ENCODE measurements around the gene OR5D16.

The OR5D16 gene

DNA sequence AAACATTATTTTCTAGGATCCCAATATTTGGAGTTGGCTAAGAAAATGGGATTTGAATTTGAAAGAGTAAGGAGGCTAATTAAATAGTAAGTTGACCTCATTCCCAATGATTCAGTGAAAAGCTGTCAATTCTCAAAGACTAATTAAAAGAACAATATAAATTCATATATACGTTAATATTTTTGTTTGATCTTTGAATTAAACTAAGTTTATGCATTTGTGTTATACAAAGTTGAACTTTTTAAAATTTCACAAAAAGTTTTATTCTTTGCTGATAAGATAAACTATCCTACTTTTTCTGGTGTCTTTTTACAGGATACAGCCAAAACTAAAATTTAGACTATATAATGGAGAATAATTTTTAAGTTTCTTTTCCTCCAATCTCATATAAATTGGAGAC, 27.5 kb upstream of the OR5D16 start, which contains the start of gene OR5L1:
OR5L1 (plus strand) TSS at position 301 of the 400 bp plus-strand sequence. CDS start 100 bp downstream, outside the sequence.
- Histone ChIP-seq H3K79me2 (no peaks in the 10 kb centered on the region), H3K4me1 (no peaks in the 10 kb centered on the region), H3K9me3 (ENCODE audit: control insufficient read depth, low read length) (no peaks in the 10 kb centered on the region), H3K4me3 (ENCODE audit: low read depth, low read length) (no peak within 1 kb of the TSS), H3K27ac (no peak within 1 kb of the TSS), H3K4me2 (ENCODE audit: low read length) (no peak within 1 kb of the TSS), H3K27me3 (ENCODE audit: control insufficient read depth, insufficient read depth, low read length) (no peaks in the 10 kb centered on the region), H2AFZ (no peak within 1 kb of the TSS), H3K36me3 (ENCODE audit: control insufficient read depth, insufficient read depth, low read length) (no peaks in the 10 kb centered on the region), H3K9ac (no peak within 1 kb of the TSS)
- TF ChIP-seq, protein P1, sequence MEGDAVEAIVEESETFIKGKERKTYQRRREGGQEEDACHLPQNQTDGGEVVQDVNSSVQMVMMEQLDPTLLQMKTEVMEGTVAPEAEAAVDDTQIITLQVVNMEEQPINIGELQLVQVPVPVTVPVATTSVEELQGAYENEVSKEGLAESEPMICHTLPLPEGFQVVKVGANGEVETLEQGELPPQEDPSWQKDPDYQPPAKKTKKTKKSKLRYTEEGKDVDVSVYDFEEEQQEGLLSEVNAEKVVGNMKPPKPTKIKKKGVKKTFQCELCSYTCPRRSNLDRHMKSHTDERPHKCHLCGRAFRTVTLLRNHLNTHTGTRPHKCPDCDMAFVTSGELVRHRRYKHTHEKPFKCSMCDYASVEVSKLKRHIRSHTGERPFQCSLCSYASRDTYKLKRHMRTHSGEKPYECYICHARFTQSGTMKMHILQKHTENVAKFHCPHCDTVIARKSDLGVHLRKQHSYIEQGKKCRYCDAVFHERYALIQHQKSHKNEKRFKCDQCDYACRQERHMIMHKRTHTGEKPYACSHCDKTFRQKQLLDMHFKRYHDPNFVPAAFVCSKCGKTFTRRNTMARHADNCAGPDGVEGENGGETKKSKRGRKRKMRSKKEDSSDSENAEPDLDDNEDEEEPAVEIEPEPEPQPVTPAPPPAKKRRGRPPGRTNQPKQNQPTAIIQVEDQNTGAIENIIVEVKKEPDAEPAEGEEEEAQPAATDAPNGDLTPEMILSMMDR (IDR thresholded peaks at IDR 0.05) = no peak

DNA sequence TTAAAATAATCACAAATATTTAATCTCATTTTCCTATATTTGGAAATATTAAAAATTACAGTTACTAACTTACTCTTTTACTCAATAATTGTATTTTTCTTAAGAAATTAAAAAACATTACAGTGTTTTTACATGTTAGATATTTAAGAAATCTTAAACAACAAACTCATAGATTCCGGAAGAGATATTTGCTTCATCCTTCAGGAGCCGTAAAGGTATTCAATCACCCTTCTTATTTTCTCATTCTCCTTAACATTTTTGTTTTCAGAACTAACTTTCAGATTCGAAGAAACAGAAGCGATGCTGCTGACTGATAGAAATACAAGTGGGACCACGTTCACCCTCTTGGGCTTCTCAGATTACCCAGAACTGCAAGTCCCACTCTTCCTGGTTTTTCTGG, 19.2 kb upstream of the OR5D16 start, which contains the start of gene OR5D18:
OR5D18 (plus strand) TSS at position 301 of the 400 bp plus-strand sequence; CDS start at position 301, 0 bp downstream.
- Histone ChIP-seq H3K79me2 (no peaks in the 10 kb centered on the region), H3K9ac (no peak within 1 kb of the TSS), H3K4me2 (ENCODE audit: low read length) (no peak within 1 kb of the TSS), H3K4me1 (no peaks in the 10 kb centered on the region), H2AFZ (no peak within 1 kb of the TSS), H3K27ac (no peak within 1 kb of the TSS), H3K36me3 (ENCODE audit: control insufficient read depth, insufficient read depth, low read length) (no peaks in the 10 kb centered on the region), H3K27me3 (ENCODE audit: control insufficient read depth, insufficient read depth, low read length) (no peaks in the 10 kb centered on the region), H3K9me3 (ENCODE audit: control insufficient read depth, low read length) (no peaks in the 10 kb centered on the region), H3K4me3 (ENCODE audit: low read depth, low read length) (no peak within 1 kb of the TSS)
- TF ChIP-seq, protein P1 (IDR thresholded peaks at IDR 0.05) = no peak

DNA sequence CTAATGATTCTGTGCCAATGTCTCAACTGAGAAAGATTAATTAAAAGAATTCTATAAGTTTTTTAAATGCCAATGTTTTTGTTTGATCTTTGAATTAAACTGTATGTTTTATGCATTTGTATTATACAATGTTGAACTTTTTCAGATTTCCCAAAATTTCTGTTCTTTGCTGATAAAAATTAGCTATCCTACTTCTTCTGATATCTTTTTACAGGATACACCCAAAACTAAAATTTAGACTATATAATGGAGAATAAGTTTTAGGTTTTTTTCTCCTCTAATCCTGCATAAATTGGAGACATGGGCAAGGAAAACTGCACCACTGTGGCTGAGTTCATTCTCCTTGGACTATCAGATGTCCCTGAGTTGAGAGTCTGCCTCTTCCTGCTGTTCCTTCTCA, 11.6 kb upstream of the OR5D16 start, which contains the start of gene OR5L2:
OR5L2 (plus strand) TSS at position 301 of the 400 bp plus-strand sequence; CDS start at position 301, 0 bp downstream.
- no peaks in the 10 kb centered on the region for H3K79me2 ChIP-seq
- H3K4me3 ChIP-seq (ENCODE audit: low read depth, low read length) = no peak within 1 kb of the TSS
- H3K27me3 ChIP-seq (ENCODE audit: control insufficient read depth, insufficient read depth, low read length) = no peaks in the 10 kb centered on the region
- no peak within 1 kb of the TSS for H3K27ac ChIP-seq
- H3K36me3 ChIP-seq (ENCODE audit: control insufficient read depth, insufficient read depth, low read length) = no peaks in the 10 kb centered on the region
- H3K4me2 ChIP-seq (ENCODE audit: low read length) = no peak within 1 kb of the TSS
- H3K9me3 ChIP-seq (ENCODE audit: control insufficient read depth, low read length) = no peaks in the 10 kb centered on the region
- no peaks in the 10 kb centered on the region for H3K4me1 ChIP-seq
- H2AFZ ChIP-seq = no peak within 1 kb of the TSS
- H3K9ac ChIP-seq = no peak within 1 kb of the TSS
- TF ChIP-seq, protein P1 (IDR thresholded peaks at IDR 0.05) = no peak

DNA sequence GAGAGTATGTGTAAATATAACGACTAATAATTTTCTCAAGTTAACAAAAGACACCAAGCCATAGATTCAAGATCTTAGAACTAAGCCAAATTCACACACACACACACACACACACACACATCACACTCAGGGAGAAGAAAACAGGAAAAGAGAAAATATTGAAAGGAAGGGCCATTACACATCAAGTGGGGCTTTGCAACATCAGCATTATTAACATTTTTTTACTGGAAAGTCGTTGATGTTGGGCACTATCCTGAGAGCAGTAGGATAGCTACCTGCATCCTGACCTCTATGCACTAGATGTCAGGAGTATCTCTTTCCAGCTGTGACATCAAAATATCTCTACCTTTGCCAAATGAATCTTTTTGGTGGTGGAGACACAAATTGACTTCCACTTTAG, 8.9 kb downstream of the OR5D16 start:
- no peak overlapping the region for H3K27ac ChIP-seq

More for the DNA sequence above, 8.9 kb downstream of the OR5D16 start:
- Histone ChIP-seq H3K9me3 (ENCODE audit: control insufficient read depth, low read length) (no peaks in the 10 kb centered on the region), H3K27me3 (ENCODE audit: control insufficient read depth, insufficient read depth, low read length) (no peaks in the 10 kb centered on the region), H2AFZ (no peak overlapping the region), H3K9ac (no peak overlapping the region), H3K36me3 (ENCODE audit: control insufficient read depth, insufficient read depth, low read length) (no peaks in the 10 kb centered on the region), H3K4me2 (ENCODE audit: low read length) (no peak overlapping the region), H3K4me1 (no peaks in the 10 kb centered on the region), H3K4me3 (ENCODE audit: low read depth, low read length) (no peak overlapping the region), H3K79me2 (no peaks in the 10 kb centered on the region)
- TF ChIP-seq, protein P1 (IDR thresholded peaks at IDR 0.05) = no peak
